GM23338 (cell line): ENCODE data around the gene ZNF507. TPM values are rescaled to one million over a fixed set of nuclear protein-coding genes. Genes with fewer than 3 reads are reported as not detected.

Experiments used
- ATAC-seq: fragments of 200-7000 bp; cut with Tn5 transposase; 3 replicates; pipeline ENCODE4 v1.9.1; 2020
- DNase-seq: peaks from one replicate; pipeline ENCODE4 v3.0.0-alpha.2; 2015; ENCODE audit warnings: low spot score
- H2AFZ ChIP-seq: fragments of 200-600 bp; sonication (generic); 2 replicates; pipeline ENCODE4 v1.8.0; 2016; ENCODE audit warnings: antibody characterized with exemption, mild to moderate bottlenecking, moderate library complexity
- H3F3A ChIP-seq: fragments of 200-600 bp; sonication (generic); replicated peaks from 2 replicates; pipeline ENCODE4 v1.8.0; 2017; ENCODE audit warnings: antibody characterized with exemption, mixed run types, low read depth
- H3K27ac ChIP-seq: fragments of 200-600 bp; sonication (generic); 2 replicates; pipeline ENCODE4 v1.6.1; 2016; ENCODE audit warnings: low read depth
- H3K27me3 ChIP-seq: fragments of 200-600 bp; sonication (generic); 2 replicates; pipeline ENCODE4 v1.8.0; 2016; ENCODE audit warnings: mild to moderate bottlenecking, mixed run types, moderate library complexity; ENCODE audit not compliant: insufficient read depth
- H3K36me3 ChIP-seq: fragments of 200-600 bp; sonication (generic); 2 replicates; pipeline ENCODE4 v1.8.0; 2016; ENCODE audit warnings: mild to moderate bottlenecking; ENCODE audit not compliant: insufficient read depth
- H3K4me1 ChIP-seq: fragments of 200-600 bp; sonication (generic); 2 replicates; pipeline ENCODE4 v1.8.0; 2016; ENCODE audit warnings: mild to moderate bottlenecking, moderate library complexity; ENCODE audit not compliant: insufficient read depth
- H3K4me2 ChIP-seq: fragments of 200-600 bp; sonication (generic); 2 replicates; pipeline ENCODE4 v1.7.1; 2017; ENCODE audit warnings: mixed run types
- H3K4me3 ChIP-seq: fragments of 200-600 bp; sonication (generic); 2 replicates; pipeline ENCODE4 v1.6.1; 2016; ENCODE audit warnings: mixed run types
- H3K79me2 ChIP-seq: fragments of 200-600 bp; sonication (generic); replicated peaks from 2 replicates; pipeline ENCODE4 v1.8.0; 2017; ENCODE audit warnings: mild to moderate bottlenecking; ENCODE audit not compliant: insufficient read depth
- H3K9me2 ChIP-seq: fragments of 200-600 bp; sonication (generic); 2 replicates; pipeline ENCODE4 v1.8.0; 2017; ENCODE audit not compliant: insufficient read depth
- H4K20me1 ChIP-seq: fragments of 200-600 bp; sonication (generic); replicated peaks from 2 replicates; pipeline ENCODE4 v1.8.0; 2017; ENCODE audit warnings: mild to moderate bottlenecking; ENCODE audit not compliant: insufficient read depth
- H3K27ac Mint-ChIP-seq: 2 replicates; pipeline ENCODE4 v1.8.0; 2020; ENCODE audit warnings: inconsistent platforms, mild to moderate bottlenecking, moderate library complexity, mixed read lengths
- H3K27me3 Mint-ChIP-seq: 3 replicates; pipeline ENCODE4 v1.8.0; 2022; ENCODE audit warnings: low read depth, mild to moderate bottlenecking, moderate library complexity, mixed read lengths, inconsistent platforms; ENCODE audit not compliant: insufficient read depth, poor library complexity
- H3K36me3 Mint-ChIP-seq: 3 replicates; pipeline ENCODE4 v1.8.0; 2021; ENCODE audit warnings: low read depth, mild to moderate bottlenecking, inconsistent platforms, moderate library complexity, mixed read lengths
- H3K4me1 Mint-ChIP-seq: 3 replicates; pipeline ENCODE4 v1.8.0; 2020; ENCODE audit warnings: mild to moderate bottlenecking, inconsistent platforms, mixed read lengths
- H3K4me3 Mint-ChIP-seq: 3 replicates; pipeline ENCODE4 v1.8.0; 2021; ENCODE audit warnings: moderate library complexity, mild to moderate bottlenecking, inconsistent platforms, mixed read lengths
- H3K9me3 Mint-ChIP-seq: 3 replicates; pipeline ENCODE4 v1.8.0; 2020; ENCODE audit warnings: moderate library complexity, mild to moderate bottlenecking, inconsistent platforms, mixed read lengths
- CREB1 ChIP-seq: fragments of 250-450 bp; sonication (Bioruptor Pico); IDR thresholded peaks from 2 replicates; pipeline ENCODE4 v1.5.0; 2020; ENCODE audit warnings: low read depth, mild to moderate bottlenecking, moderate library complexity
- ETS1 ChIP-seq: IDR thresholded peaks from 2 replicates; pipeline ENCODE4 v1.6.1; 2016; ENCODE audit warnings: antibody characterized with exemption
- EZH2 ChIP-seq: fragments of 200-600 bp; sonication (generic); IDR thresholded peaks from one replicate; pipeline ENCODE4 v1.8.0; 2017; ENCODE audit warnings: antibody characterized with exemption, mild to moderate bottlenecking, low read depth; ENCODE audit not compliant: unreplicated experiment
- JUNB ChIP-seq: IDR thresholded peaks from one replicate; pipeline ENCODE4 v1.6.1; 2016; ENCODE audit warnings: antibody characterized with exemption; ENCODE audit not compliant: unreplicated experiment
- POLR2AphosphoS5 ChIP-seq: IDR thresholded peaks from 2 replicates; pipeline ENCODE4 v1.6.1; 2016; ENCODE audit warnings: antibody characterized with exemption, low read depth
- STAT1 ChIP-seq: IDR thresholded peaks from one replicate; pipeline ENCODE4 v1.6.1; 2016; ENCODE audit warnings: antibody characterized with exemption; ENCODE audit not compliant: unreplicated experiment
- polyA plus RNA-seq: library from polyadenylated mRNA; unstranded; fragments of >200 nt; fragmentation: Nextera tagmentation; extraction: Ambion mirVana; gene quantifications from 2 replicates; pipeline ENCODE4 v1.2.1, GENCODE V29; 2016
- total RNA-seq: library from RNA; depleted of rRNA; stranded (reverse); fragments of >200 nt; shearing (Covaris generic); gene quantifications from 2 replicates; pipeline ENCODE4 v1.2.3, GENCODE V29; 2014; rRNA removed
- TF ChIP-seq, protein P1 (sequence below), 2 experiments: fragments of 200-600 bp in 1 of 2; sonication (generic) in 1 of 2; conservative IDR thresholded peaks; 2 replicates each; pipeline versions ENCODE4 v1.5.1 to v1.6.1; 2016 to 2017; ENCODE audit warnings: antibody characterized with exemption in 2 of 2, low read depth in 2 of 2, mild to moderate bottlenecking in 2 of 2, moderate library complexity in 1 of 2

ZNF507 gene
- total and polyA plus RNA-seq, 2 experiments from 2014 or later = 10.4 to 23.4 TPM

DNA sequence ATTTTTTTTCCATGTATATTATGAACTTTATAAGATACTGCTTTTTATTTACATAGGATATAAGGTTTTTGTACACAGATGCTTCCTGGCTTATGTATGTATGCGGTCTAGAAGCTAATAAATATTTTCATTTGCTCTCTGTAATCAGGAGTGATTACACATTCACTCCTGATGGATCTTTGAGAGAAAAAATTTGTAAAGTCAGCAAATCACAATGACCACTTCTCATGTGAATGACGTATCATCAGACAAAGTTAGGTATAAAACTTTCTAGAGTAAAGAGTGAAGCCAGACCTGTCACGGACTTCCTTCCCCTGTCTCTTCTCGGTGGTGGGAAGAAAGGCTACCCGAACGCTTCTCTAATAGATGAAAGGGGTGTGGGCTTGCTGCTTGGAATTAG lies 91.3 kb downstream of the ZNF507 start:
- Histone ChIP-seq H3K4me2 (no peak overlapping the region), H3K4me1 (no peaks in the 10 kb centered on the region), H3K9me2 (no peaks in the 10 kb centered on the region), H4K20me1 (peaks cover 6% of the 10 kb centered on the region; the same call in 1 of the 2 replicates), H2AFZ (no peak overlapping the region), H3F3A (no peaks in the 10 kb centered on the region), H3K27me3 (no peaks in the 10 kb centered on the region), H3K36me3 (peaks cover 25% of the 10 kb centered on the region), H3K27ac (no peak overlapping the region), H3K79me2 (no peaks in the 10 kb centered on the region), H3K4me3 (no peak overlapping the region)
- H3K27ac Mint-ChIP-seq = no peak overlapping the region
- ATAC-seq (no peak), DNase-seq (no peak)
- H3K27me3 Mint-ChIP-seq = no peaks in the 10 kb centered on the region
- no peaks in the 10 kb centered on the region for H3K4me1 Mint-ChIP-seq
- H3K9me3 Mint-ChIP-seq = no peaks in the 10 kb centered on the region
- TF ChIP-seq CREB1 (CRISPR knock-in tag) (no peak), ETS1 (no peak), STAT1 (no peak), JUNB (no peak)
- TF ChIP-seq, protein P1, sequence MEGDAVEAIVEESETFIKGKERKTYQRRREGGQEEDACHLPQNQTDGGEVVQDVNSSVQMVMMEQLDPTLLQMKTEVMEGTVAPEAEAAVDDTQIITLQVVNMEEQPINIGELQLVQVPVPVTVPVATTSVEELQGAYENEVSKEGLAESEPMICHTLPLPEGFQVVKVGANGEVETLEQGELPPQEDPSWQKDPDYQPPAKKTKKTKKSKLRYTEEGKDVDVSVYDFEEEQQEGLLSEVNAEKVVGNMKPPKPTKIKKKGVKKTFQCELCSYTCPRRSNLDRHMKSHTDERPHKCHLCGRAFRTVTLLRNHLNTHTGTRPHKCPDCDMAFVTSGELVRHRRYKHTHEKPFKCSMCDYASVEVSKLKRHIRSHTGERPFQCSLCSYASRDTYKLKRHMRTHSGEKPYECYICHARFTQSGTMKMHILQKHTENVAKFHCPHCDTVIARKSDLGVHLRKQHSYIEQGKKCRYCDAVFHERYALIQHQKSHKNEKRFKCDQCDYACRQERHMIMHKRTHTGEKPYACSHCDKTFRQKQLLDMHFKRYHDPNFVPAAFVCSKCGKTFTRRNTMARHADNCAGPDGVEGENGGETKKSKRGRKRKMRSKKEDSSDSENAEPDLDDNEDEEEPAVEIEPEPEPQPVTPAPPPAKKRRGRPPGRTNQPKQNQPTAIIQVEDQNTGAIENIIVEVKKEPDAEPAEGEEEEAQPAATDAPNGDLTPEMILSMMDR (conservative IDR thresholded peaks at IDR 0.05; ENCODE audit: low read depth in 2 of 2) = no peak
- no peak overlapping the region for H3K4me3 Mint-ChIP-seq
- H3K36me3 Mint-ChIP-seq = peaks cover 34% of the 10 kb centered on the region; the same call in 2 of the 3 replicates

DNA sequence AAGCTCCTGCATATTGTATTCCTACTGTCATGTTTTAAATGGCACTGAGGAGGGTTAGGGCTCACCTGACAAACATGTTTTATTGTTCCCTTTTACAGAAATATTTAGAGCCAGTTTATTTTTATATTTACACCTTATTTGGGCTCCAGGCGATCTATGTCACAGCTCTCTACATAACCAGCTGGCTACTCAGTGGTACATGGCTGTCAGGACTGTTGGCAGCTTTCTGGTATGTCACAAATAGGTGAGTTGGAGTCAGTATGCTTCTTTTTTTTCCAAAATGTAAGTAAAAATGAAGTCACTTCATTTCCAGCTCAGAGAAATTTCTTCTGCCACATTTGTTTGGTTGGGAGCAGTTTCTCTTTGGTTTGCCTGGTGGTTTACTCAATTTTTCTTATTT lies 91.7 kb downstream of the ZNF507 start:
- Mint-ChIP-seq H3K4me3 (no peak overlapping the region), H3K36me3 (peaks cover 34% of the 10 kb centered on the region; the same call in 2 of the 3 replicates), H3K4me1 (no peaks in the 10 kb centered on the region), H3K9me3 (no peaks in the 10 kb centered on the region), H3K27ac (no peak overlapping the region), H3K27me3 (no peaks in the 10 kb centered on the region)
- peaks cover 25% of the 10 kb centered on the region for H3K36me3 ChIP-seq
- H3K4me1 ChIP-seq = no peaks in the 10 kb centered on the region
- no peaks in the 10 kb centered on the region for H3K79me2 ChIP-seq
- TF ChIP-seq, protein P1 (conservative IDR thresholded peaks at IDR 0.05; ENCODE audit: low read depth in 2 of 2) = no peak
- TF ChIP-seq EZH2 (no peak), ETS1 (no peak), CREB1 (CRISPR knock-in tag) (no peak), POLR2AphosphoS5 (no peak)
- H3K4me2 ChIP-seq = no peak overlapping the region
- H3K27ac ChIP-seq = no peak overlapping the region
- DNase-seq = no peak
- no peaks in the 10 kb centered on the region for H3K27me3 ChIP-seq
- peaks cover 6% of the 10 kb centered on the region; the same call in 1 of the 2 replicates for H4K20me1 ChIP-seq
- ATAC-seq = no peak
- no peaks in the 10 kb centered on the region for H3F3A ChIP-seq
- H2AFZ ChIP-seq = no peak overlapping the region
- H3K9me2 ChIP-seq = no peaks in the 10 kb centered on the region
- no peak overlapping the region for H3K4me3 ChIP-seq

Other genes with a start within 250 kb of the ZNF507 start
- gene DPY19L3, start 60.2 kb downstream of the ZNF507 start, total RNA-seq = 43.3 and 46.6 TPM in 2 replicates
- gene DPY19L3, start 60.2 kb downstream of the ZNF507 start, polyA plus RNA-seq = 9.4 and 13.5 TPM in 2 replicates
- 77.8 and 83.0 TPM in 2 replicates for gene PDCD5, start 235.6 kb downstream of the ZNF507 start, total RNA-seq
- gene PDCD5, start 235.6 kb downstream of the ZNF507 start, polyA plus RNA-seq = 436 and 498 TPM in 2 replicates